Measurements from ENCODE around the gene RB1. TPM values are rescaled to one million over a fixed set of nuclear protein-coding genes. Genes with fewer than 3 reads are reported as not detected.

RB1 gene
- total RNA-seq = 27.7 TPM
- long read RNA-seq, full-length matches to known transcripts = 7 of 9 reads
- long read RNA-seq, partial matches to known transcripts = 2 of 9 reads
- long read RNA-seq, other reads (novel, unspliced or antisense) = 0 of 9 reads

DNA sequence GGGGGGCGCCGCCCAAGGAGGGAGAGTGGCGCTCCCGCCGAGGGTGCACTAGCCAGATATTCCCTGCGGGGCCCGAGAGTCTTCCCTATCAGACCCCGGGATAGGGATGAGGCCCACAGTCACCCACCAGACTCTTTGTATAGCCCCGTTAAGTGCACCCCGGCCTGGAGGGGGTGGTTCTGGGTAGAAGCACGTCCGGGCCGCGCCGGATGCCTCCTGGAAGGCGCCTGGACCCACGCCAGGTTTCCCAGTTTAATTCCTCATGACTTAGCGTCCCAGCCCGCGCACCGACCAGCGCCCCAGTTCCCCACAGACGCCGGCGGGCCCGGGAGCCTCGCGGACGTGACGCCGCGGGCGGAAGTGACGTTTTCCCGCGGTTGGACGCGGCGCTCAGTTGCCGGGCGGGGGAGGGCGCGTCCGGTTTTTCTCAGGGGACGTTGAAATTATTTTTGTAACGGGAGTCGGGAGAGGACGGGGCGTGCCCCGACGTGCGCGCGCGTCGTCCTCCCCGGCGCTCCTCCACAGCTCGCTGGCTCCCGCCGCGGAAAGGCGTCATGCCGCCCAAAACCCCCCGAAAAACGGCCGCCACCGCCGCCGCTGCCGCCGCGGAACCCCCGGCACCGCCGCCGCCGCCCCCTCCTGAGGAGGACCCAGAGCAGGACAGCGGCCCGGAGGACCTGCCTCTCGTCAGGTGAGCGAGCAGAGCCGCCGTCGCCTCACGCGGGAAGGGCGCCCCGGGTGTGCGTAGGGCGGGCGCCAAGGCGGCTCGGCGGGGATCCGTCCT is at the start of gene RB1:
RB1 (plus strand) TSS at position 393 of the 784 bp plus-strand sequence; CDS start at position 555, 162 bp downstream.
- intact Hi-C loops (cut with DNase I) = loop anchor here (1.0 kb wide), 3 partner anchors 70 to 266 kb away; partner anchors contain the start of genes ITM2B and NUDT15
- ATAC-seq = peak; percentile 95
- peak; percentile 97 for DNase-seq (ENCODE audit: missing footprints)

DNA sequence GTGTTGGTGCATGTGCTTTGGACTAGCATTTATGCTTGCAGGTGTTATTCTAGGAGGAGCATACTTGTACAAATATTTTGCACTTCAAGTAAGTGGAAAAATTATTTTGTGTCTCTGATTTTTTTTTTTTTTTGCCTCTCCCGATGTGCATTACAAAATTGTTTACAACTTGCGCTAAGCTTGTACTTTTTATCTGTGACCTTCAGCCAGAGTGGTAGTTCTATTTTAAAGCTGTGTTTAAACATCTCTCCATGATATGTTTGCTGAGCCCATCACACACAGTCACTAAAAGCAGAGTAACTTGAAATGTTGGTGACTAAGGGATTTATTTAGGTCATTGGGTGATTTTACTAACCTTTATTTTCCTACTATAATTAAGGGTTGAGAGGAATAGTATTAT is 49.7 kb upstream of the RB1 start:
- ATAC-seq (no peak), DNase-seq (ENCODE audit: missing footprints) (no peak)
- intact Hi-C loops (cut with DNase I) = no loop called here

DNA sequence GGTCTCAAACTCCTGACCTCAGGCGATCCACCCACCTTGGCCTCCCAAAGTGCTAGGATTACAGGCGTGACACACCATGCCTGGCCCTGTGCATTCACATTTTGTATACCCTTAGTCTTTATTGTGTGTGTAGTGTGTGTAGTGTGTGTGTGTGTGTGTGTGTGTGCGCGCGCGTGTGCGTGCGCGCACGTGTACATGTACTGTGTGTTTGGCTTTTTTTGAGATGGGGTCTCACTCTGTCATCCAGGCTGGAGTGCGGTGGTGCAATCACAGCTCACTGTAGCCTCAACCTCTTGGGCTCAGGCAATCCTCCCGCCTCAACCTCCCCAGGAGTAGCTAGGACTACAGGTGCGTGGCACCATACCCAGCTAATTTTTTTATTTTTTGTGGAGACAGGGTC is 48.5 kb upstream of the RB1 start:
- intact Hi-C loops (cut with DNase I) = no loop called here
- ATAC-seq (no peak), DNase-seq (ENCODE audit: missing footprints) (no peak)

DNA sequence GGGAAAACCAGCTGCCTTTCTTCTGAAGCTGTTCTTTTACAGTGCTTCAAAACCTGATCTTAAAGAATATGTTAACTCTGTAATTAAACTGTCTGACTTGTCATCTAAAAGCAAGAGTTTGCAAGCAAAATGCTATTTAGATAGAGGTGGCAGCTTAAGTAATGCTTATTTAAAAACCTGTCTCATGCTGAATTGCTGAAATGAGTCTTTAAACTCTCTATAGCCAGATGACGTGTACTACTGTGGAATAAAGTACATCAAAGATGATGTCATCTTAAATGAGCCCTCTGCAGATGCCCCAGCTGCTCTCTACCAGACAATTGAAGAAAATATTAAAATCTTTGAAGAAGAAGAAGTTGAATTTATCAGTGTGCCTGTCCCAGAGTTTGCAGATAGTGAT is 47.6 kb upstream of the RB1 start:
- intact Hi-C loops (cut with DNase I) = no loop called here
- DNase-seq (ENCODE audit: missing footprints) = no peak
- ATAC-seq = no peak

DNA sequence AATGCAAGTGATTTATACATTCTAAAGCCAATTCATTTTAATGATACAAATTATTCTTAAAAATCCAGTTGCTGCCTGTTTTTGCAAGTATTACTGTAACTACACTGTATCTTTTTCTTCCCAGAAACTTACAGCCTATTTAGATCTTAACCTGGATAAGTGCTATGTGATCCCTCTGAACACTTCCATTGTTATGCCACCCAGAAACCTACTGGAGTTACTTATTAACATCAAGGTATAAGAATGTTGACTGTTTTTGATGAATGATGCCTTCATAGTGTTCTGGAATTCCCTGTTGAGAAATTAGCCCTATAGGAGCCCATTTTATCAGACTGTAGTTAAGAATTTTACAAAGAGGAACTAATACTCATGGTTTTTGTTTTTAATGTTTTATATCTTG is 45.5 kb upstream of the RB1 start:
- intact Hi-C loops (cut with DNase I) = no loop called here
- DNase-seq (ENCODE audit: missing footprints) (no peak), ATAC-seq (no peak)

DNA sequence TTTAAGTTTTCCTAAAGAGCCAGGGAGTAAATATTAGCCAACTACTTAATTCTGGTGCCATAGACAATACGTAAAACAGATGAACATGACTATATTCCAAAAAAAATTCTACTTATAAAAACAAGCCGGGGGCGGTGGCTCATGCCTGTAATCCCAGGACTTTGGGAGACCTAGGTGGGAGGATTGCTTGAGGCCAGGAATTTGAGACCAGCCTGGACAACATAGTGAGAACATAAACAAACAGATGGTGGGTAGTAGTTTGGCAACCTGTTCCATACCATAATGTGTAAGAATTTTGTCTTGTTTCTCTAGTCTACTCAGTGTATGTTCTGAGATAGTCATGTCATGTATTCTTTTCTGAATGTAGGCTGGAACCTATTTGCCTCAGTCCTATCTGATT is 45.1 kb upstream of the RB1 start:
- intact Hi-C loops (cut with DNase I) = no loop called here
- ATAC-seq (no peak), DNase-seq (ENCODE audit: missing footprints) (no peak)

DNA sequence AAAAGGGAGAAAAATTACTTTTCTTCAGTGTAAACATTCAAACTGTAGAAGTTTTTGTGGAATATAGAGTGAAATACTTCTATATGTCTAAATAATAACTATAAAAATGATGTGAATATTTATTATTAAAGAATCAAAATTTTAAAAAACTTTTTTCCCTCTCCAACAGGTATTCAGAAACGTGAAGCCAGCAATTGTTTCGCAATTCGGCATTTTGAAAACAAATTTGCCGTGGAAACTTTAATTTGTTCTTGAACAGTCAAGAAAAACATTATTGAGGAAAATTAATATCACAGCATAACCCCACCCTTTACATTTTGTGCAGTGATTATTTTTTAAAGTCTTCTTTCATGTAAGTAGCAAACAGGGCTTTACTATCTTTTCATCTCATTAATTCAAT is 42.6 kb upstream of the RB1 start:
- intact Hi-C loops (cut with DNase I) = loop anchor here (5.0 kb wide), 1 partner anchor 36 kb away; no protein-coding TSS in a partner anchor
- ATAC-seq = no peak
- no peak for DNase-seq (ENCODE audit: missing footprints)

DNA sequence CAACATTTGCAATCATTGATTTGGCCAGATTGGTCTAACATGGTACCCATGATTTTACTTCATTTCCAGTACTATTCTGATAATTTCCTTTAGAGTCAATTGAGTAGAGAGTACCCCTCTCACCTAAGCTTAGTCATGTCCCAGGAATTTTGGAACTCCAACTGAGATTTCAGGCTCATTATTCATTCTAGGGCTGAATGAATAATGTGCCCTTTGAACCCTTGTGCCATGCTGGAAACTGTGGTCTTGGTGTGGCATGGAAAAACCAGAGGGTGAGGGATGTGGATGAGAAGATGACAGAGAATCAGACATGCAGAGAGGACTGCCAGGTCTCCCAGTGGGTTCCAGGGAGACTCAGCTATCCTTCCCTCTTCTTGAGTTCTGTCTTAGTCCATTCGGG is 40.4 kb upstream of the RB1 start:
- ATAC-seq (no peak), DNase-seq (ENCODE audit: missing footprints) (no peak)
- intact Hi-C loops (cut with DNase I) = loop anchor here (5.0 kb wide), 1 partner anchor 34 kb away; no protein-coding TSS in a partner anchor

DNA sequence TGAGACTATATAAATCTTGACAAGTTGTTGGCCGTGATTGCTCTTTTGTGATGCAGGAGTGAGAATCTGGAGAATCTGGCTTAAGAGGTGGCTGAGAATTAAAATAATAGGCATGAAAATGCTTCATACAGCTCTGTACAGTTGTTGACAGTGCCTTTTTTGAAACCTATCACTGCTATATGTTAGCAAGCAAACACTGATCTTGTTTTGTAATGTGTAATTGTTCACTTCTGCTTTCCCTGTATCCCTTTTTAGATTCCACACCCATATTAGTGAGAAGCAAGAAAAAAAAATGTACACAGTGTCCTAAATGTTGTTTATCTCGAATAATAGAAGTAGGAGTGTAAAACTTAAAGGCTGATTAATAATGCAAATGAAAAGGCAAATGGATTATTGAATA is 39.5 kb upstream of the RB1 start:
- DNase-seq (ENCODE audit: missing footprints) = no peak
- no peak for ATAC-seq
- intact Hi-C loops (cut with DNase I) = loop anchor here (5.0 kb wide), 1 partner anchor 33 kb away; no protein-coding TSS in a partner anchor

DNA sequence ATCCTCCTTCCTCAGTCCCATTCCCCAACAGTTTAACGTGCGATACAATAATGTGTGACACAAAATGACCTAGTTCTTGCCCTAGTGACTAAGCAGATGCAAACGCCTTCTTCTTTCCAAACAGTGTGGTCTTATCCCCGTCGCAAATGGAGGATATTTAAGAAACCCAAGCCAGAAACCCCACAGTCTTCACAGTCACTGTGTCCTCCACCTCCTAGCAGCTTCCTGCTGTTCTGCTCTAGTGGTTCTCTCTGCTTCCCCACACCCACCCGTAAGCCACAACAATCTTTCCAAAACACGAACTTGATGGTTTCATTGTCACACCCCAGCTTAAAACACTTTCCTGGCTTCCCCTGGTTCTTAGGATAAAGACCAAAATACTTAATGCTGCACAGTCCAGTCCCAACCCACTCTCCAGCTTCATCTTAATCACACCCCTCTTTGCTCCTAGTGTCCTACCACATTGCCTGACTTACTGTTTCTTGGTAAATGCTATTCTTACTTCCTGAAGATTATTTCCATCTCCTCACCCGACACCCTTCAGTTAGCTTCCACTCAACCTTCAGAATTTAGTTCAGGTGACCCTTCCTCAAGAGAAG is 38.2 kb upstream of the RB1 start:
- DNase-seq (ENCODE audit: missing footprints) (no peak), ATAC-seq (no peak)
- intact Hi-C loops (cut with DNase I) = no loop called here

DNA sequence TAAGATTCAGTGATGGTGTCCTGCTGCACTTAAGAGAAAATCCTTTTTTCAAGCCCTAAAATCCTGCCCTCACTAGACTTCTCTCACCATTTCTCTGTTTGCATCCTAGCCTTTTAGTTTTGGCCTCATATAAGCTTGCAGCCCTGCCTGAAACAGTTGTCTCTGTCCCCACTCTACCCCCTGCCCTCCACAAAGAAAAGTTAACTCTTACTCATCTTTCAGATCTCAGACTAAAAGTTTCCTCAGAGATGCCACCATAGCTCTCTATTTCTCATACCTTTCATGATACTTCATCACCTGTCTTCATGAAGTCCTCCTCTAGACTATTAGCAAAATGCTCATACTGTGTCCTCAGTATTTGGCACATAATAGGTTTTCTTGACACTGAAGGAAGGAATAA is 37.4 kb upstream of the RB1 start:
- DNase-seq (ENCODE audit: missing footprints) (no peak), ATAC-seq (no peak)
- intact Hi-C loops (cut with DNase I) = no loop called here

DNA sequence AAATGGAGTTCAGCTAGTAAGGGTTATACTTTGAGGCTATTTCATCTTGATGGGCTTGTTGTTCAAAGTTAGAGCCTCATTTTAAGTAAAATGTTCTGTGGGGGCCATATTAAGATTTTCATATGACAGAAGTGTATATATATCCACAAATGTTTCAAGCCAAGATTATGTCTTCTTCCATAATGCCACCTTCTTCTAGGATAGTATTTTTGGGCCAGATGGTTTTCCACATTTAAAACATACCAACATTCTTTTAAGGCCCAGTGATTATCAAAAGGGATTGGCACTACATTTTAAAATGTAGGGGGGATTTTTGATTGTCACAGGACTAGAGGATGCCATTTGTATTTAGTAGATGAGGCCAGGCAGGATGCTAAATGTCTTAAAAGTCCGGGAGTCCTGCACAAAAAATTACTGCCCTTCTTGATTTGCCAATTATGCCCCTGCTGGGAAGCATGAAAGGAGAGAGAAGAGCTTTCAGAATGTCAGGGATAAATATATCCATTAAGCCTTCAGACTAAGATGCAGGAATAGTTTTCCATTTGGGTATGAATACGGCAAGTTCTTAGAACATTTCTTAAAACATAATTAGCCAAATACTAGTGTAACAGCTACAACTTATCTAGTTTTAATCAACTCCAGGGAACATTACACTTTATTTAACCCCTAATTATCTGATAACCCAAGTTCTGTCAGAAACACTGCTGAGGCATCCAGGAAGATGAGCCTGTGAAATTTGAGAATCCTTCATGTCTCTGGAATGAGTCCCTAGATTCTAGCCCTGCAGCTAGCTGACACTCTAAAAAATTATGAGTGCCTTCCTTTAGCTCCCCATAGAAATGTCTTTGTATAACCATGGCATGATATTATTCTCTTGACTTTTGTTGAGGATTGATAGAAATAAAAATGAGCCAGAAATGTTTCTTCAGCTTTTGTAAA is 36.6 kb upstream of the RB1 start:
- intact Hi-C loops (cut with DNase I) = no loop called here
- DNase-seq (ENCODE audit: missing footprints) (no peak), ATAC-seq (no peak)

DNA sequence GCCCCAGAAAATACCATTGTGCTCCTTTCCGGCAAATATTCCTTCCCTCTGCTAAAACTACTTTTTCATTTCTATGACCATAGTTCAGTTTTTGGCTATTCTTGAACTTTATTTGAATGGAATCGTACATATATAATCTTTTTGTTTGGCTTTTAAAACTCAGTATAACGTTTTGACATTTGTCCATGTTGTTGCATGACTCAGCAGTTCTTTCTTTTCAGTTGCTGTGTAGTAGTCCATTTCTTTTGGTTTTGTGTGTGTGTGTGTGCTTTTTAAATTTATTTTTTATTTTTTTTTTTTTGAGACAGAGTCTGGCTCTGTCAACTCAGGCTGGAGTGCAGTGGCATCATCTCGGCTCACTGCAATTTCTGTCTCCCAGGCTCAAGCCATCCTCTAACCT is 35.5 kb upstream of the RB1 start:
- intact Hi-C loops (cut with DNase I) = no loop called here
- no peak for DNase-seq (ENCODE audit: missing footprints)
- ATAC-seq = no peak

DNA sequence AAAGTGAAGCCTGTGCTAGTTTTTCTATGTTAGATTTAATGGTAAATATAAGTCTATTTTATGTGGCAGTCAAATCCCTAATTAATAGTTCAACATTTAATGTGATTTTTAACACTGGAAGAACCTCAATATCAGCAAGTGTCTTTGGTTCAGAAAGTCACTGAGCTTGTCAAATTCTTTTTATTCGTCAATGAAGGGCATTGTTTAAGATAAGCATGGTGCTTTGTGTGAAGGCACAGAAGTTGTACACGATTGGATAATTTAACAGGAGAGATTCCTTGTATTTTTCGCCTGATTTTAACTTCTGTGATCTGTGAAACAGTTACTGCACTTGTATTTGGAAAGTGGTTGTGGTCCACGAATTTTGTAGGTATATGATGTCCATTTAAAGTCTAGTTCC is 30.2 kb upstream of the RB1 start:
- DNase-seq (ENCODE audit: missing footprints) = no peak
- intact Hi-C loops (cut with DNase I) = no loop called here
- no peak for ATAC-seq

DNA sequence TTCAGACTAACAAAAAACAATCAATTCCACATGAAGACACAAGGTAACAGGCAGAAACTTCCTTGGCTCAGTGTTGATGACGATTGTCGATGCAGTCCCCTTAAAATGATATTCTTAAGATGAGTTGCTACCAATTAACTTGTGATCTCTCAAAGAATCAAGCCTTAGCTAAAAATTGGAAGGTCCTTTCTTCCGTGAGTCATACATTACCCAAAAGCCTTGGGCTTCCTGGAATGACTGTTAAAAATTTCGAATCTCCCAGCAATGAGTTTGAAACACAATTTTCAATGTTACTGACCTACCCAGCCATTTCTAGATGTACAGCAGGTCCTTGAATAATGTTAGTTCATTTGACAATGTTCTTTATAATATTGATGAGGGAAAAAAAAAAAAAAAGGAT is 28.0 kb upstream of the RB1 start:
- DNase-seq (ENCODE audit: missing footprints) (no peak), ATAC-seq (no peak)
- intact Hi-C loops (cut with DNase I) = no loop called here

DNA sequence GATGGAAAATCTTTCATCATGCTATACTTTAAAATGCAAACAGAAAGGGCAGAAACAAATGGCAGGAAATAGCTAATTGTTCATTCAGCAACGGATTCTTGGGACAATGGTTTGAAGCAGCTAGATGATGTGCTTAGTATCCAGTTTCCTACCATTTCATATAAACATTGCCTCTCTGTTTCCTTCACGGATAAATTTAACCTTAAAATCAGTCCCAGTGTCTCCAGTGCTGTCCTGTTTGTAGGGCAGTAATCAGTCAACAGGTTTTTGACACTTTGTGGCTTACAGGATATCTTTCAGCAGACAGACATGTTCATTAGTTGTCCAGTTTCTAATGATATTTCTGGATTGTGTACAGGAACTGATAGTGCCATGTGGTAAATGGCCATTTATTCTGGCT is 24.7 kb upstream of the RB1 start:
- DNase-seq (ENCODE audit: missing footprints) (no peak), ATAC-seq (no peak)
- intact Hi-C loops (cut with DNase I) = no loop called here

DNA sequence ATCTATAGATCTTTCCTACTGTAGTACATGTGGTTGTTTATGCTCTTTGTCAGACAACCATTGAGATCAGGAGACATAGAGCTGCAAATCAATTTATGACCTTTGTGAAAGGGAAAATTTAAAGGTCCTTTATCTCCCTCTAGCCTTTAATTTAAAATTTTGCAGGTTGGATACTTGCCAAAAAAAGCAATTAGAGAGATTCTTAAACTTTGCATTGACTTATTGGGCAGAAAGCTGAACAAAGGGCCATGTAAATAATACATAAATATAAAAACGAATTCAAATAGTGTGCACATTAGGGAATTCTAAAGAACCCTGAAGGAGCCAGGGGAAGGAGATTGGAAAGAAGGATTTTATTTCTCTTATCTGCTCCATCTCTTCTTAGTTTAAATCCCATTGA is 22.0 kb upstream of the RB1 start:
- intact Hi-C loops (cut with DNase I) = no loop called here
- DNase-seq (ENCODE audit: missing footprints) (no peak), ATAC-seq (no peak)

DNA sequence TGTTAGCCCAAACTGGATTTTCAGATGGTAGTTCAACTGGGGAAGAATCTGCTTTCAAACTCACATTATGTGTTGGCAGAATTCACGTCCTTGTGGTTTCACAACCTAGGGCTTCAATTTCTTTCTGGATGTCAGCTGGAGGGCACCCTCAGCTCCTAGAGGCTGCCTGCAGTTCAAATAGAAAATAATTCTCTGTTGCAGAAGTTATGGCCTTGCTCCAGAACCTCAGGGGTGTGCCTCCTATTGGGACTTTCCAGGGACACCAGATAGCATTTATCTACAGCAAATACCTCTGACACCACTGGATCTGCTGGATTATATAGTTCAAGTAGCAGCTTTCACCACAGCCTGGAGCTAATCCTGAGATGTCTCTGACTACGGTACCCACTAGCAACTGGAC is 11.8 kb upstream of the RB1 start:
- intact Hi-C loops (cut with DNase I) = no loop called here
- no peak for DNase-seq (ENCODE audit: missing footprints)
- no peak for ATAC-seq

DNA sequence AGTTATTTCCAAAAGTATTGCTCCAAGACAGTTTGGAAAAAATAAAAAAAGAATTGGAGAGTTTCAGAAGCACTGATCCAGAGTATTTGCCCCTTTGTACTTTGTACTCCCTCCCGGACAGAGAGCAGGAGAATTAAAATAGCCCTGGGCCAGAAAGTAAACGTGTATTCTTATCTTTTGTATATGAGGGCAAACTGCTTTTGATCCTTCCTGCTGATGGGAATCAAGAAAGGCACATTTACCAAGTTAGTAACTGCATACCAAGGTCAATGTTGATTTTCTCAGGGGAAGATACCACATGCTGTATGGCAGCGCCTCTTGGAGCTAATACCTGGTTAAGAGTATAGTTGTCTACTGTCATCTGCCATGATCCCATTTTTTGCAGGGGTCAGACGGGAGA is 10.9 kb upstream of the RB1 start:
- intact Hi-C loops (cut with DNase I) = no loop called here
- DNase-seq (ENCODE audit: missing footprints) (no peak), ATAC-seq (no peak)
